Smooth muscle cell (in vitro differentiated cells): Measurements from ENCODE around the gene NTN4. TPM values are rescaled to one million over a fixed set of nuclear protein-coding genes. Genes with fewer than 3 reads are reported as not detected.

Source experiments
- DNase-seq: peaks from one replicate; lab custom pipeline; 2025; ENCODE audit not compliant: unreplicated experiment; lab: John Stamatoyannopoulos, UW
- H2AFZ ChIP-seq: fragments of 200-600 bp; sonication (generic); 2 replicates; pipeline ENCODE4 v1.6.0; 2016; ENCODE audit warnings: antibody characterized with exemption, low read depth, mild to moderate bottlenecking
- H3F3A ChIP-seq: fragments of 200-600 bp; sonication (generic); 2 replicates; pipeline ENCODE4 v1.6.0; 2017; ENCODE audit warnings: antibody characterized with exemption, low read depth
- H3K27ac ChIP-seq: fragments of 200-600 bp; sonication (generic); 2 replicates; pipeline ENCODE4 v1.5.1; 2016; ENCODE audit warnings: low read depth, mild to moderate bottlenecking
- H3K27me3 ChIP-seq: fragments of 200-600 bp; sonication (generic); 2 replicates; pipeline ENCODE4 v1.6.1; 2016; ENCODE audit warnings: low read depth, mild to moderate bottlenecking
- H3K36me3 ChIP-seq: fragments of 200-600 bp; sonication (generic); 2 replicates; pipeline ENCODE4 v1.5.1; 2016; ENCODE audit warnings: low read depth
- H3K4me1 ChIP-seq: fragments of 200-600 bp; sonication (generic); 2 replicates; pipeline ENCODE4 v1.5.1; 2016; ENCODE audit warnings: low read depth
- H3K4me2 ChIP-seq: fragments of 200-600 bp; sonication (generic); 2 replicates; pipeline ENCODE4 v1.6.0; 2016; ENCODE audit warnings: mild to moderate bottlenecking
- H3K4me3 ChIP-seq: fragments of 200-600 bp; sonication (generic); 2 replicates; pipeline ENCODE4 v1.5.1; 2016; ENCODE audit warnings: mild to moderate bottlenecking
- H3K79me2 ChIP-seq: fragments of 200-600 bp; sonication (generic); 2 replicates; pipeline ENCODE4 v1.6.0; 2016; ENCODE audit warnings: low read depth, mild to moderate bottlenecking
- H3K9ac ChIP-seq: fragments of 200-600 bp; sonication (generic); 2 replicates; pipeline ENCODE4 v1.6.0; 2016; ENCODE audit warnings: low read depth
- H3K9me3 ChIP-seq: fragments of 200-600 bp; sonication (generic); replicated peaks from 2 replicates; pipeline ENCODE4 v1.5.1; 2016; ENCODE audit warnings: low read depth
- H4K20me1 ChIP-seq: fragments of 200-600 bp; sonication (generic); 2 replicates; pipeline ENCODE4 v1.6.0; 2016; ENCODE audit warnings: low read depth
- CTCF ChIP-seq: fragments of 200-600 bp; sonication (generic); IDR thresholded peaks from 2 replicates; pipeline ENCODE4 v1.5.1; 2017; ENCODE audit warnings: borderline replicate concordance, mild to moderate bottlenecking, antibody characterized with exemption; ENCODE audit not compliant: insufficient read depth, poor library complexity, severe bottlenecking
- WGBS: methylation state at CpG from one replicate; pipeline ENCODE4 v1.1.7; 2016; ENCODE audit warnings: low lambda C conversion rate; 5-methylcytosine and 5-hydroxymethylcytosine counted together
- polyA plus RNA-seq: library from polyadenylated mRNA; unstranded; fragments of >200 nt; fragmentation: Nextera tagmentation; extraction: Ambion mirVana; gene quantifications from 2 replicates; pipeline ENCODE4 v1.2.1, GENCODE V29; 2016
- total RNA-seq: library from RNA; depleted of rRNA; stranded (reverse); fragments of >200 nt; gene quantifications from 2 replicates; pipeline ENCODE4 v1.2.3, GENCODE V29; 2014

Gene NTN4
- total and polyA plus RNA-seq, 2 experiments from 2014 or later, result 0.94 TPM; not detected in 1

GRCh38 chr12:95630496-95630895 lies 160.1 kb downstream of the NTN4 start:
- Histone ChIP-seq H2AFZ (no peak overlapping the region), H3K4me3 (no peak overlapping the region), H3K27me3 (no peaks in the 10 kb centered on the region), H3K27ac (no peak overlapping the region), H3K36me3 (no peaks in the 10 kb centered on the region), H3K4me1 (no peaks in the 10 kb centered on the region), H3K79me2 (no peaks in the 10 kb centered on the region), H3K9me3 (no peaks in the 10 kb centered on the region), H4K20me1 (no peaks in the 10 kb centered on the region), H3K4me2 (no peak overlapping the region), H3K9ac (no peak overlapping the region), H3F3A (no peaks in the 10 kb centered on the region)
- no peak for DNase-seq
- WGBS, result 89% methylated on average over 5 of the region's 5 CpGs
- TF ChIP-seq CTCF, result no peak

GRCh38 chr12:95629392-95629791 lies 161.2 kb downstream of the NTN4 start:
- 72% methylated on average over 3 of the region's 3 CpGs for WGBS

GRCh38 chr12:95626854-95627253 lies 163.7 kb downstream of the NTN4 start:
- H3K4me2 ChIP-seq, result no peak overlapping the region
- TF ChIP-seq CTCF, result no peak
- WGBS, result 94% methylated on average over 5 of the region's 5 CpGs
- H3K4me1 ChIP-seq, result no peaks in the 10 kb centered on the region
- no peak overlapping the region for H3K27ac ChIP-seq
- no peak overlapping the region for H3K4me3 ChIP-seq
- no peaks in the 10 kb centered on the region for H3K9me3 ChIP-seq
- H3K27me3 ChIP-seq, result no peaks in the 10 kb centered on the region
- DNase-seq, result no peak
- H4K20me1 ChIP-seq, result no peaks in the 10 kb centered on the region
- H3K36me3 ChIP-seq, result no peaks in the 10 kb centered on the region
- H2AFZ ChIP-seq, result no peak overlapping the region
- no peaks in the 10 kb centered on the region for H3F3A ChIP-seq
- no peaks in the 10 kb centered on the region for H3K79me2 ChIP-seq
- no peak overlapping the region for H3K9ac ChIP-seq

More at GRCh38 chr12:95629392-95629791, 161.2 kb downstream of the NTN4 start:
- Histone ChIP-seq H3K4me1 (no peaks in the 10 kb centered on the region), H3K27ac (no peak overlapping the region), H3K4me3 (no peak overlapping the region), H3K9ac (no peak overlapping the region), H2AFZ (no peak overlapping the region), H3F3A (no peaks in the 10 kb centered on the region), H3K79me2 (no peaks in the 10 kb centered on the region), H4K20me1 (no peaks in the 10 kb centered on the region), H3K27me3 (no peaks in the 10 kb centered on the region), H3K4me2 (no peak overlapping the region), H3K36me3 (no peaks in the 10 kb centered on the region), H3K9me3 (no peaks in the 10 kb centered on the region)
- no peak for DNase-seq
- TF ChIP-seq CTCF, result no peak

GRCh38 chr12:95625012-95625411 lies 165.6 kb downstream of the NTN4 start:
- TF ChIP-seq CTCF, result no peak
- H2AFZ ChIP-seq, result no peak overlapping the region
- no peak overlapping the region for H3K4me3 ChIP-seq
- H3K9me3 ChIP-seq, result no peaks in the 10 kb centered on the region
- no peak for DNase-seq
- H3K36me3 ChIP-seq, result no peaks in the 10 kb centered on the region
- H3K27ac ChIP-seq, result no peak overlapping the region
- H3K4me2 ChIP-seq, result no peak overlapping the region
- WGBS, result 89% methylated on average over 4 of the region's 4 CpGs
- no peaks in the 10 kb centered on the region for H3K27me3 ChIP-seq
- H3K9ac ChIP-seq, result no peak overlapping the region
- H3F3A ChIP-seq, result no peaks in the 10 kb centered on the region
- H3K79me2 ChIP-seq, result no peaks in the 10 kb centered on the region
- H3K4me1 ChIP-seq, result no peaks in the 10 kb centered on the region
- no peaks in the 10 kb centered on the region for H4K20me1 ChIP-seq
